B cell (primary cell): Measurements from ENCODE around the gene TMEM107.

Experiments used
- EZH2 ChIP-seq: IDR thresholded peaks from 2 replicates; pipeline ENCODE4 v1.6.1; 2012; ENCODE audit warnings: borderline replicate concordance, low read depth, mild to moderate bottlenecking, moderate library complexity, low read length; ENCODE audit not compliant: insufficient read depth, poor library complexity, severe bottlenecking
- TF ChIP-seq, protein P1 (sequence below): fragments of 200-600 bp; IDR thresholded peaks from one replicate; pipeline ENCODE4 v1.8.0; 2022; ENCODE audit warnings: antibody characterized with exemption, mild to moderate bottlenecking

- TF ChIP-seq, protein P1, sequence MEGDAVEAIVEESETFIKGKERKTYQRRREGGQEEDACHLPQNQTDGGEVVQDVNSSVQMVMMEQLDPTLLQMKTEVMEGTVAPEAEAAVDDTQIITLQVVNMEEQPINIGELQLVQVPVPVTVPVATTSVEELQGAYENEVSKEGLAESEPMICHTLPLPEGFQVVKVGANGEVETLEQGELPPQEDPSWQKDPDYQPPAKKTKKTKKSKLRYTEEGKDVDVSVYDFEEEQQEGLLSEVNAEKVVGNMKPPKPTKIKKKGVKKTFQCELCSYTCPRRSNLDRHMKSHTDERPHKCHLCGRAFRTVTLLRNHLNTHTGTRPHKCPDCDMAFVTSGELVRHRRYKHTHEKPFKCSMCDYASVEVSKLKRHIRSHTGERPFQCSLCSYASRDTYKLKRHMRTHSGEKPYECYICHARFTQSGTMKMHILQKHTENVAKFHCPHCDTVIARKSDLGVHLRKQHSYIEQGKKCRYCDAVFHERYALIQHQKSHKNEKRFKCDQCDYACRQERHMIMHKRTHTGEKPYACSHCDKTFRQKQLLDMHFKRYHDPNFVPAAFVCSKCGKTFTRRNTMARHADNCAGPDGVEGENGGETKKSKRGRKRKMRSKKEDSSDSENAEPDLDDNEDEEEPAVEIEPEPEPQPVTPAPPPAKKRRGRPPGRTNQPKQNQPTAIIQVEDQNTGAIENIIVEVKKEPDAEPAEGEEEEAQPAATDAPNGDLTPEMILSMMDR: no peak
- TF ChIP-seq EZH2: no peak
Measured at GRCh38 chr17:8166731-8167130, 9.4 kb downstream of the TMEM107 start.
